ENCODE results near the gene NOL3.

The NOL3 gene

GRCh38 chr16:67161595-67162058 is 8.7 kb upstream of the NOL3 start:
- H3K4me1 Mint-ChIP-seq = peaks cover 41 to 81% of the 10 kb centered on the region in 2 donors
- H3K9me3 Mint-ChIP-seq = peaks cover 0 to 1% of the 10 kb centered on the region in 2 donors
- H3K36me3 Mint-ChIP-seq = peaks cover 0 to 4% of the 10 kb centered on the region in 2 donors
- peaks cover 29 to 50% of the 10 kb centered on the region in 2 donors for H3K27me3 Mint-ChIP-seq
- ATAC-seq (replicated peaks) = no peak
- H3K4me3 Mint-ChIP-seq = peak overlapping the region; percentile 17 to 59
- DNase-seq = no peak
- H3K27ac Mint-ChIP-seq = no peak overlapping the region

- DNase-seq (no peak), ATAC-seq (replicated peaks) (no peak)
- peaks cover 37 to 60% of the 10 kb centered on the region in 2 donors for H3K27me3 Mint-ChIP-seq
- H3K9me3 Mint-ChIP-seq = peaks cover 0 to 1% of the 10 kb centered on the region in 2 donors
- no peak overlapping the region for H3K27ac Mint-ChIP-seq
- H3K36me3 Mint-ChIP-seq = peaks cover 0 to 4% of the 10 kb centered on the region in 2 donors
- H3K4me1 Mint-ChIP-seq = peaks cover 36 to 75% of the 10 kb centered on the region in 2 donors
- H3K4me3 Mint-ChIP-seq = peak overlapping the region; percentile 37 to 63
Measured at GRCh38 chr16:67162506-67163163, 7.7 kb upstream of the NOL3 start.

- Mint-ChIP-seq H3K36me3 (peaks cover 0 to 4% of the 10 kb centered on the region in 2 donors), H3K27me3 (peaks cover 42 to 68% of the 10 kb centered on the region in 2 donors), H3K9me3 (peaks cover 0 to 1% of the 10 kb centered on the region in 2 donors), H3K4me1 (peaks cover 30 to 72% of the 10 kb centered on the region in 2 donors), H3K4me3 (peak overlapping the region; percentile 63 to 73), H3K27ac (no peak overlapping the region)
- DNase-seq (no peak), ATAC-seq (replicated peaks) (peak in 1 of 2 donors; percentile 3)
Measured at GRCh38 chr16:67163164-67163998, 7.0 kb upstream of the NOL3 start.

GRCh38 chr16:67163999-67164558 is 6.3 kb upstream of the NOL3 start:
- Mint-ChIP-seq H3K27ac (peak overlapping the region; percentile 31), H3K9me3 (peaks cover 0 to 1% of the 10 kb centered on the region in 2 donors), H3K4me3 (peak overlapping the region; percentile 63 to 73), H3K36me3 (peaks cover 0 to 4% of the 10 kb centered on the region in 2 donors), H3K4me1 (peaks cover 26 to 68% of the 10 kb centered on the region in 2 donors), H3K27me3 (peaks cover 49 to 75% of the 10 kb centered on the region in 2 donors)
- ATAC-seq (replicated peaks) (no peak), DNase-seq (no peak)

GRCh38 chr16:67164599-67165061 is 5.7 kb upstream of the NOL3 start, which contains the start of gene HSF4:
HSF4 (plus strand) TSS chr16:67164745; CDS start chr16:67164812, 67 bp downstream.
- peaks cover 0 to 1% of the 10 kb centered on the region in 2 donors for H3K9me3 Mint-ChIP-seq
- H3K36me3 Mint-ChIP-seq = peaks cover 0 to 4% of the 10 kb centered on the region in 2 donors
- H3K27ac Mint-ChIP-seq = peak within 1 kb of the TSS; percentile 56
- H3K27me3 Mint-ChIP-seq = peaks cover 54 to 80% of the 10 kb centered on the region in 2 donors
- peak within 1 kb of the TSS; percentile 63 to 73 for H3K4me3 Mint-ChIP-seq
- DNase-seq (no peak), ATAC-seq (replicated peaks) (no peak)
- H3K4me1 Mint-ChIP-seq = peaks cover 26 to 70% of the 10 kb centered on the region in 2 donors

GRCh38 chr16:67165121-67166078 is 4.9 kb upstream of the NOL3 start:
- peaks cover 0 to 4% of the 10 kb centered on the region in 2 donors for H3K36me3 Mint-ChIP-seq

GRCh38 chr16:67166110-67166547 is 4.2 kb upstream of the NOL3 start:
- H3K4me1 Mint-ChIP-seq = peaks cover 32 to 69% of the 10 kb centered on the region in 2 donors
- peaks cover 65 to 89% of the 10 kb centered on the region in 2 donors for H3K27me3 Mint-ChIP-seq
- H3K27ac Mint-ChIP-seq = peak overlapping the region; percentile 25
- no peaks in the 10 kb centered on the region for H3K9me3 Mint-ChIP-seq
- peaks cover 0 to 2% of the 10 kb centered on the region in 2 donors for H3K36me3 Mint-ChIP-seq
- H3K4me3 Mint-ChIP-seq = no peak overlapping the region
- ATAC-seq (replicated peaks) = no peak
- no peak for DNase-seq

More at GRCh38 chr16:67165121-67166078, 4.9 kb upstream of the NOL3 start:
- Mint-ChIP-seq H3K27ac (peak overlapping the region; percentile 56), H3K4me3 (peak overlapping the region; percentile 46 to 65), H3K9me3 (peaks cover 0 to 1% of the 10 kb centered on the region in 2 donors), H3K27me3 (peaks cover 60 to 88% of the 10 kb centered on the region in 2 donors), H3K4me1 (peaks cover 32 to 72% of the 10 kb centered on the region in 2 donors)
- ATAC-seq (replicated peaks) = no peak
- DNase-seq = no peak

GRCh38 chr16:67166598-67167168 is 3.7 kb upstream of the NOL3 start:
- Mint-ChIP-seq H3K9me3 (no peaks in the 10 kb centered on the region), H3K27ac (peak overlapping the region; percentile 25), H3K27me3 (peaks cover 69 to 91% of the 10 kb centered on the region in 2 donors), H3K36me3 (peaks cover 0 to 2% of the 10 kb centered on the region in 2 donors), H3K4me1 (peaks cover 36 to 66% of the 10 kb centered on the region in 2 donors), H3K4me3 (no peak overlapping the region)
- DNase-seq = no peak
- ATAC-seq (replicated peaks) = no peak

- Mint-ChIP-seq H3K27me3 (peaks cover 75 to 91% of the 10 kb centered on the region in 2 donors), H3K4me3 (no peak overlapping the region), H3K27ac (no peak overlapping the region), H3K4me1 (peaks cover 34 to 58% of the 10 kb centered on the region in 2 donors), H3K9me3 (no peaks in the 10 kb centered on the region), H3K36me3 (no peaks in the 10 kb centered on the region)
- ATAC-seq (replicated peaks) (no peak), DNase-seq (no peak)
Measured at GRCh38 chr16:67167588-67167987, 2.8 kb upstream of the NOL3 start.

- Mint-ChIP-seq H3K36me3 (no peaks in the 10 kb centered on the region), H3K9me3 (no peaks in the 10 kb centered on the region)
Measured at GRCh38 chr16:67169011-67169451, 1.3 kb upstream of the NOL3 start.

GRCh38 chr16:67169642-67170167 is 633 bp upstream of the NOL3 start:
- H3K4me1 Mint-ChIP-seq = peaks cover 40 to 58% of the 10 kb centered on the region in 2 donors
- H3K9me3 Mint-ChIP-seq = no peaks in the 10 kb centered on the region
- H3K27ac Mint-ChIP-seq = peak overlapping the region; percentile 76
- H3K27me3 Mint-ChIP-seq = peaks cover 82 to 95% of the 10 kb centered on the region in 2 donors
- H3K4me3 Mint-ChIP-seq = peak overlapping the region; percentile 77 to 86
- no peak for DNase-seq
- H3K36me3 Mint-ChIP-seq = no peaks in the 10 kb centered on the region
- ATAC-seq (replicated peaks) = peak in 1 of 2 donors; percentile 8

More at GRCh38 chr16:67169011-67169451, 1.3 kb upstream of the NOL3 start:
- H3K27me3 Mint-ChIP-seq = peaks cover 83 to 94% of the 10 kb centered on the region in 2 donors
- ATAC-seq (replicated peaks) (no peak), DNase-seq (no peak)
- H3K27ac Mint-ChIP-seq = no peak overlapping the region
- no peak overlapping the region for H3K4me3 Mint-ChIP-seq
- peaks cover 40 to 54% of the 10 kb centered on the region in 2 donors for H3K4me1 Mint-ChIP-seq

- Mint-ChIP-seq H3K36me3 (no peaks in the 10 kb centered on the region), H3K4me1 (peaks cover 35 to 49% of the 10 kb centered on the region in 2 donors), H3K27me3 (peaks cover 76 to 92% of the 10 kb centered on the region in 2 donors), H3K27ac (peak overlapping the region; percentile 48), H3K4me3 (peak overlapping the region; percentile 77 to 86), H3K9me3 (no peaks in the 10 kb centered on the region)
- DNase-seq (no peak), ATAC-seq (replicated peaks) (peak; percentile 13 to 17)
Measured at GRCh38 chr16:67170949-67171649, 761 bp downstream of the NOL3 start.
